CD4-positive, alpha-beta T cell (primary cell): ENCODE measurements around the gene VWA5A. TPM values are rescaled to one million over a fixed set of nuclear protein-coding genes. Genes with fewer than 3 reads are reported as not detected.

Experiments used
- ATAC-seq: fragments of 200-7000 bp; cut with Tn5 transposase; one replicate; pipeline ENCODE4 v1.10.0; 2022; ENCODE audit warnings: mild to moderate bottlenecking; ENCODE audit not compliant: poor library complexity
- CTCF ChIA-PET: fragments of 350-600 bp; sonication (Branson Sonifier 250); formaldehyde crosslinking; loops from one replicate; lab custom pipeline; 2021; ENCODE audit warnings: antibody characterized with exemption, inconsistent platforms; lab: Charles Lee
- POLR2A ChIA-PET: fragments of 350-600 bp; sonication (Branson Sonifier 250); formaldehyde crosslinking; loops from one replicate; lab custom pipeline; 2021; ENCODE audit warnings: antibody characterized with exemption, inconsistent platforms; lab: Charles Lee
- DNase-seq, 14 experiments: peaks; one replicate each; pipeline ENCODE4 v3.0.0-alpha.2; 2013 to 2020; ENCODE audit warnings: mixed read lengths in 2 of 14
- H3K27ac ChIP-seq, 2 donors: one replicate each; pipeline versions ENCODE4 v1.5.1 to v1.7.0; 2013; ENCODE audit warnings: low read length in 2 of 2, low read depth in 1 of 2, mild to moderate bottlenecking in 1 of 2
- H3K27me3 ChIP-seq, 2 experiments: 1 replicate in 1 of 2; 2 replicates in 1 of 2; pipeline versions ENCODE4 v1.6.1 to v1.7.0; 2013; ENCODE audit warnings: low read length in 2 of 2, control low read depth in 1 of 2, mild to moderate bottlenecking in 1 of 2, moderate library complexity in 1 of 2; ENCODE audit not compliant: insufficient read depth in 2 of 2, control insufficient read depth in 1 of 2
- H3K36me3 ChIP-seq: one replicate; pipeline ENCODE4 v1.6.1; 2013; ENCODE audit warnings: low read length, control low read depth; ENCODE audit not compliant: insufficient read depth
- H3K4me1 ChIP-seq: one replicate; pipeline ENCODE4 v1.6.1; 2013; ENCODE audit warnings: low read length, control low read depth; ENCODE audit not compliant: insufficient read depth
- H3K4me3 ChIP-seq: one replicate; pipeline ENCODE4 v1.5.1; 2013; ENCODE audit warnings: mild to moderate bottlenecking, low read length, moderate library complexity
- H3K9me3 ChIP-seq, 2 experiments: 1 replicate in 1 of 2; 2 replicates in 1 of 2; pipeline versions ENCODE4 v1.6.1 to v1.7.0; 2013; ENCODE audit warnings: low read length in 2 of 2, mild to moderate bottlenecking in 2 of 2, control low read depth in 1 of 2, moderate library complexity in 1 of 2; ENCODE audit not compliant: control insufficient read depth in 1 of 2, insufficient read depth in 1 of 2
- H3K27ac Mint-ChIP-seq: one replicate; pipeline ENCODE4 v1.8.0; 2020; ENCODE audit warnings: mixed read lengths
- H3K27me3 Mint-ChIP-seq: one replicate; pipeline ENCODE4 v1.8.0; 2021; ENCODE audit warnings: mixed read lengths
- H3K36me3 Mint-ChIP-seq: one replicate; pipeline ENCODE4 v1.8.0; 2021; ENCODE audit warnings: low read depth, mixed read lengths
- H3K4me1 Mint-ChIP-seq: one replicate; pipeline ENCODE4 v1.8.0; 2021; ENCODE audit warnings: low read depth, mixed read lengths
- H3K4me3 Mint-ChIP-seq: one replicate; pipeline ENCODE4 v1.8.0; 2020; ENCODE audit warnings: mild to moderate bottlenecking, mixed read lengths
- H3K9me3 Mint-ChIP-seq: one replicate; pipeline ENCODE4 v1.8.0; 2020; ENCODE audit warnings: mixed read lengths
- CTCF ChIP-seq: fragments of 200-600 bp; IDR thresholded peaks from one replicate; pipeline ENCODE4 v1.8.0; 2022; ENCODE audit warnings: antibody characterized with exemption, mild to moderate bottlenecking
- intact Hi-C, 2 experiments: fragments of 100-400 bp; cut with DNase I in 1 of 2; cut with micrococcal nuclease in 1 of 2; formaldehyde crosslinking; loops; one replicate each; pipeline versions ENCODE4 v1.15.1 to v1.9.0; 2023 to 2025; cut with DNase I, micrococcal nuclease
- total RNA-seq, 174 experiments: library from RNA in 2 of 174; stranded (reverse) in 2 of 174; gene quantifications; one replicate each; pipeline ENCODE4 v1.2.3 and lab custom pipeline; 2021 to 2026

Gene VWA5A
- total RNA-seq, 2 experiments from 2014 or later, result 5.1 to 5.6 TPM

- ChIA-PET POLR2A (no interaction called here), CTCF (no interaction called here)
- H3K4me1 Mint-ChIP-seq, result no peaks in the 10 kb centered on the region
- H3K36me3 Mint-ChIP-seq, result no peaks in the 10 kb centered on the region
- ATAC-seq, result no peak
- no peak for DNase-seq
- peaks cover 19% of the 10 kb centered on the region for H3K27me3 Mint-ChIP-seq
- H3K4me3 Mint-ChIP-seq, result no peak overlapping the region
- intact Hi-C loops, result no loop called here
- Histone ChIP-seq H3K27ac (no peak overlapping the region), H3K4me1 (no peaks in the 10 kb centered on the region), H3K9me3 (no peaks in the 10 kb centered on the region), H3K27me3 (no peaks in the 10 kb centered on the region), H3K36me3 (no peaks in the 10 kb centered on the region), H3K4me3 (no peak overlapping the region)
- no peak overlapping the region for H3K27ac Mint-ChIP-seq
- TF ChIP-seq CTCF, result no peak
- H3K9me3 Mint-ChIP-seq, result no peaks in the 10 kb centered on the region
Measured at GRCh38 chr11:124170801-124171586, 55.7 kb downstream of the VWA5A start.

GRCh38 chr11:124172101-124172500 is 56.9 kb downstream of the VWA5A start:
- no peak for TF ChIP-seq CTCF
- no peaks in the 10 kb centered on the region for H3K4me1 Mint-ChIP-seq
- peaks cover 12% of the 10 kb centered on the region for H3K27me3 Mint-ChIP-seq
- H3K27ac Mint-ChIP-seq, result no peak overlapping the region
- POLR2A ChIA-PET, result no interaction called here
- no peaks in the 10 kb centered on the region for H3K9me3 Mint-ChIP-seq
- ATAC-seq (no peak), DNase-seq (no peak)
- Histone ChIP-seq H3K4me3 (no peak overlapping the region), H3K36me3 (no peaks in the 10 kb centered on the region), H3K27ac (no peak overlapping the region), H3K9me3 (no peaks in the 10 kb centered on the region), H3K4me1 (no peaks in the 10 kb centered on the region), H3K27me3 (no peaks in the 10 kb centered on the region)
- CTCF ChIA-PET, result no interaction called here
- no peak overlapping the region for H3K4me3 Mint-ChIP-seq
- no peaks in the 10 kb centered on the region for H3K36me3 Mint-ChIP-seq
- intact Hi-C loops, result no loop called here

GRCh38 chr11:124172599-124172998 is 57.3 kb downstream of the VWA5A start:
- intact Hi-C loops, result no loop called here
- POLR2A ChIA-PET, result no interaction called here
- no peaks in the 10 kb centered on the region for H3K27me3 ChIP-seq
- no peak overlapping the region for H3K4me3 ChIP-seq
- ATAC-seq, result no peak
- no peaks in the 10 kb centered on the region for H3K36me3 ChIP-seq
- Mint-ChIP-seq H3K27ac (no peak overlapping the region), H3K4me1 (no peaks in the 10 kb centered on the region), H3K4me3 (no peak overlapping the region), H3K9me3 (no peaks in the 10 kb centered on the region), H3K36me3 (no peaks in the 10 kb centered on the region), H3K27me3 (peaks cover 7% of the 10 kb centered on the region)
- TF ChIP-seq CTCF, result no peak
- DNase-seq, result no peak
- no peaks in the 10 kb centered on the region for H3K9me3 ChIP-seq
- H3K27ac ChIP-seq, result no peak overlapping the region
- CTCF ChIA-PET, result no interaction called here
- no peaks in the 10 kb centered on the region for H3K4me1 ChIP-seq
